ENCODE data around the gene CAPZA1.
A peak's percentile ranks its signal among the peaks of the same experiment; 100 is the strongest.

CAPZA1 gene

DNA sequence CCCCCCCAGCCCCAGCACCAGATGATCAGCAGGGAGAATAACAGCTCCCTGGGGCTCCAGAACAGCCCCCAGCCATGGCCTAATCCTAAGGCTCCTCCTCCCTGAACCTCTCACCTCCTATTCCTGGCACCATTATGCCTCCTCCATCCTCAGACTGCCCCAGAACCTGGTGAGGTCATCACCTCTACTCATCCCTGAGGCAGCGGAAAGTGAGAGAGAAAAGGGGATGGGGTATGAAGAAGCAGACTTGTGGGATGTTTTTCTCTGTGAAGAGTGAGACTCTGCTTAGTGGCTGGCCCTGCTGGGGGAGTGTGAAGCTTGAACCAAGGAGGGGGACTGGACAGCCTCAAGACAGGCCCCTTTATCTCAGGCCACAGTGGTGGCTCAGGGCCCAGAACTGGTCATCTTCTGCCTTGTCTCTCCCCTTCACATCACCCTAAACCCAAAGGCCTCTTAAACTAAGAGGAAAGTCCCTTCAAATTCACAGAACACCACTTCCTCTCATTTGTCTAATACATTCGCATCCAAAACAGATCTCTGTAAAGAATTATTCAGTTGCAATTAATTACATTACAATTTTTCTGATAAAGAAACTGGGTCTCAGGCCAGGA lies 97.7 kb downstream of the CAPZA1 start:
- no peak for DNase-seq

DNA sequence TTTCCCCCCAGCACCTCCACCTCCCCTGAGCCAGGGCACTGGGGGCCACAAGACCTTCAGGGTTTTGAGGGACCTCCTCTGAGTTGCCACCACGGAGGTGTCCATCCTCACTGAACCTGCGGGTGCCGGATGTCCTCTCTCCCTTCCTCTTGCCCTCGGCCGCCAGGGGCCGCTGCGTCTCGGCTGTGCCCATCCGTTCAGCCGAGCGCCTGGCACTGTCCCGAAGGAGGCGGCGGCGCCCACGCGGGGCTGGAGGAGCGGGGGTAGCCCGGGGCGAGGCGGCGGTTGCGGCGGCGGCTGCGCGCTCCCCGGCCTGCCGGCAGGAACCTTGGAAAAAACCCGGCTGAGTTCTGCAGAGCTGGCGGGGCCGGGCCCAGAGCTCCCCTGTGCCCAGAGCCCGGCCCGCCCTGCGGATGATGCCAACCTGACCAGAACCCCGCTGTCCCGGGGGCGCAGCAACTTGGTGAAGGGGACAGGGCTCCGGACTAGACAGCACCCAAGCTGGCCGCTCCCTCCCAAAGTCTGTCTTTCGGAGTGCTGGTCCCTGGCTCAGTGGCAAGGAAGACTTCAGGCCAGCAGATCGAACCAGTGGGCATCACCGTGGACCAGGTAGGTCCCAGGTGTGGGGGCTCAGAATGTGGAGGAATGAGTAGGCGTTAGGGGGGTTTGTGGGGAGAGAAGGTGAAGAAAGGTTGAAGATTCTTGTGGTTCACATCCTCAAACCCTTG lies 99.2 kb downstream of the CAPZA1 start:
- DNase-seq, result peak; percentile 79

DNA sequence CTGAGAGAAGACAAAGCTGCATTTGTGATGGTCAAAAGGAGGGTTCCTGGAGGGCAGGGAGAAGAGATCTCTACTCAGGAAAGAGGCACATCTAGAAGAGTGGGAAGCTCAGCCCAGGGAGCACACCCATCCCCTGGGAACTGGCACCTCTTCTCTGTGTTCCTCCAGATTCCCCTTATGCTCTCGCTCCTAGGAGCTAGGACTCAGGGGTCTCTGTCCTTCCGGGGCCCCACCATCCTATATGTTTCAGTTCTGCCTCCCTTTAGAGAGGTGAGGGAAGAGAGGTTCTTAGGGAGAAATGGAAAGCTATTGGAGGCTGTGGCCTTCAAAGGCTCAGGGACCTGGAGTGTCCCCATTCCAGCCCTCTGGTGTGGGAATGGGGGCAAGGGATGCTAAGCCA lies 100.1 kb downstream of the CAPZA1 start:
- no peak for DNase-seq

DNA sequence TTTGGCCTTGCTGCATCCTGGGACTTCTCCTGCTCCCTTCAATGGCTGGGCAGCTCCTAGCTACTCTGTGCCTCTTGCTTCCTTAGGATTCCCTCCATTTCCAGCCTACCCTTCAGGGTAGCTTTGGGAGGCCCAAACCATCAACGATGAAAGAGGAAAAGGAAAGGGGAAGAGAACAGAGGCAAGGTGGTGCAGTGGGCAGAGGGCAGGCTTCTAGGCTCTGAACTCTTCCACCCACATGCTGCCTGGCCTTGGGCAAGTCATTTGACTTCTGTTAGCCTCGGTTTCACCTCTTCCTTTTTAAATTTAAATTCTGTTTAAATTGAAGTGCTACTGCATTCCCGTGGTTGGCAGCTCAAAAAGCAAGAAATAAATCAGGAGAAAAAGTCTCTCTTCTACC lies 101.2 kb downstream of the CAPZA1 start:
- no peak for DNase-seq
